Peyer's patch (tissue), 4 donors: Measurements from ENCODE around the gene OLIG1. TPM values are rescaled to one million over a fixed set of nuclear protein-coding genes. Genes with fewer than 3 reads are reported as not detected.
A peak's percentile ranks its signal among the peaks of the same experiment; 100 is the strongest.

Experiments
- DNase-seq, 3 donors: peaks; one replicate each; pipeline ENCODE4 v3.0.0-alpha.2; 2017 to 2019
- H3K27ac ChIP-seq, 4 donors: fragments of 200-600 bp; sonication (generic); one replicate each; pipeline ENCODE4 v1.5.1; 2016 to 2019
- H3K27me3 ChIP-seq, 2 donors: fragments of 200-600 bp; sonication (generic); one replicate each; pipeline ENCODE4 v1.5.1; 2019
- H3K36me3 ChIP-seq, 3 donors: fragments of 200-600 bp; sonication (generic); one replicate each; pipeline ENCODE4 v1.5.1; 2016 to 2019
- H3K4me1 ChIP-seq, 4 donors: fragments of 200-600 bp; sonication (generic); one replicate each; pipeline ENCODE4 v1.5.1; 2016 to 2019
- H3K4me3 ChIP-seq, 4 donors: fragments of 200-600 bp; sonication (generic); 1 replicate in 3 of 4; 2 replicates in 1 of 4; pipeline ENCODE4 v1.5.1; 2016 to 2019; ENCODE audit warnings: mild to moderate bottlenecking in 1 of 4
- H3K9me3 ChIP-seq, 4 donors: fragments of 200-600 bp; sonication (generic); one replicate each; pipeline ENCODE4 v1.5.1; 2016 to 2019; ENCODE audit warnings: mild to moderate bottlenecking in 1 of 4
- POLR2A ChIP-seq, 2 donors: fragments of 450-650 bp; IDR thresholded peaks; one replicate each; pipeline ENCODE4 v1.5.1; 2017; ENCODE audit warnings: antibody characterized with exemption in 2 of 2, mild to moderate bottlenecking in 2 of 2, moderate library complexity in 2 of 2
- total RNA-seq, 4 donors: library from RNA; depleted of rRNA; stranded (reverse); fragments of >200 nt; gene quantifications; one replicate each; pipeline ENCODE4 v1.1.0, GENCODE V29; 2016
- TF ChIP-seq, protein P1 (sequence below), 6 experiments: fragments of 450-650 bp in 4 of 6; fragments of 200-600 bp in 2 of 6; sonication (generic) in 1 of 6; IDR thresholded peaks; one replicate each; pipeline ENCODE4 v1.5.1; 2017 to 2019; ENCODE audit warnings: antibody characterized with exemption in 6 of 6, mild to moderate bottlenecking in 3 of 6, moderate library complexity in 1 of 6

OLIG1 gene
- total RNA-seq, 4 donors from 2014 or later = not detected

DNA sequence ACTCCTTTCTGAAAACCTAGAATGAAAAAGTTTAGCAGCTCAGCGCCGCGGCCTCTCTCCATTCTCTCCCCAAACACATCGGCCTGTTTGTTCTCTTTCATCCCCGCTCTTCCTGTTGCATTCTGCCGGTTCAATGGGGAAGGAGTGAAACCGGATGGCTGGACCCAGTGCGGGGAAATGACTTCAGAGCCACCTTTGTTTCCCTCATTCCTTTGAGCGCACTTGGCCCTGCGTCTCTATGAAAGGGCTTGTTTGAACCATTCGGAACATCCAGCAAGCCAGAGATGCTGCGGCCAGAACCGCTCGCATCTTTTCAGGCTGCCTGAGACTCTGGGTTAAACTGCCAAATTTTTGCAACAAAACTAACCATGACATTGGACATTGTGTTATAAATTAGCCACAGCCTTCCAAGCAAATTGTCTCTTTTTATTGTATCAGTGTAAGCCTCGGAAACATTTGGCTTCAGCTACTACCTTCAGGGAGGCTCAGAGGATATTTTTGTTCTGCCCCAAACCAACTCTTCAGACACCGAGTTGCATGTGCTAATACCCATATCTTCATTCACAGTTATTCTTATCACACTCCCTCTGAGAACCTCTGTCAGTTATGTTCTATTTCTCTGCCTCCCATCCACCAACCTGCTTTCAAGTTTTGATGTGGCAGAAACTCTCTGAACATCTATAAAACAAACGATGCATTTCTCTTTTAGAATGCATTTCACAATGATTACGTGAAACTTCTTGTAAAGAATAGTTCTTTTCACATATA, 5.1 kb upstream of the OLIG1 start:
- DNase-seq = no peak
- peaks cover 0 to 6% (median 3%) of the 10 kb centered on the region in 4 donors for H3K9me3 ChIP-seq
- no peak for TF ChIP-seq POLR2A (IDR thresholded peaks at IDR 0.05)
- TF ChIP-seq, protein P1, sequence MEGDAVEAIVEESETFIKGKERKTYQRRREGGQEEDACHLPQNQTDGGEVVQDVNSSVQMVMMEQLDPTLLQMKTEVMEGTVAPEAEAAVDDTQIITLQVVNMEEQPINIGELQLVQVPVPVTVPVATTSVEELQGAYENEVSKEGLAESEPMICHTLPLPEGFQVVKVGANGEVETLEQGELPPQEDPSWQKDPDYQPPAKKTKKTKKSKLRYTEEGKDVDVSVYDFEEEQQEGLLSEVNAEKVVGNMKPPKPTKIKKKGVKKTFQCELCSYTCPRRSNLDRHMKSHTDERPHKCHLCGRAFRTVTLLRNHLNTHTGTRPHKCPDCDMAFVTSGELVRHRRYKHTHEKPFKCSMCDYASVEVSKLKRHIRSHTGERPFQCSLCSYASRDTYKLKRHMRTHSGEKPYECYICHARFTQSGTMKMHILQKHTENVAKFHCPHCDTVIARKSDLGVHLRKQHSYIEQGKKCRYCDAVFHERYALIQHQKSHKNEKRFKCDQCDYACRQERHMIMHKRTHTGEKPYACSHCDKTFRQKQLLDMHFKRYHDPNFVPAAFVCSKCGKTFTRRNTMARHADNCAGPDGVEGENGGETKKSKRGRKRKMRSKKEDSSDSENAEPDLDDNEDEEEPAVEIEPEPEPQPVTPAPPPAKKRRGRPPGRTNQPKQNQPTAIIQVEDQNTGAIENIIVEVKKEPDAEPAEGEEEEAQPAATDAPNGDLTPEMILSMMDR (IDR thresholded peaks at IDR 0.05) = no peak
- peaks cover 0 to 1% (median 0%) of the 10 kb centered on the region in 4 donors for H3K4me1 ChIP-seq
- no peak overlapping the region for H3K4me3 ChIP-seq
- H3K27me3 ChIP-seq = peaks cover 0 to 11% of the 10 kb centered on the region in 2 donors
- H3K36me3 ChIP-seq = no peaks in the 10 kb centered on the region
- H3K27ac ChIP-seq = no peak overlapping the region

DNA sequence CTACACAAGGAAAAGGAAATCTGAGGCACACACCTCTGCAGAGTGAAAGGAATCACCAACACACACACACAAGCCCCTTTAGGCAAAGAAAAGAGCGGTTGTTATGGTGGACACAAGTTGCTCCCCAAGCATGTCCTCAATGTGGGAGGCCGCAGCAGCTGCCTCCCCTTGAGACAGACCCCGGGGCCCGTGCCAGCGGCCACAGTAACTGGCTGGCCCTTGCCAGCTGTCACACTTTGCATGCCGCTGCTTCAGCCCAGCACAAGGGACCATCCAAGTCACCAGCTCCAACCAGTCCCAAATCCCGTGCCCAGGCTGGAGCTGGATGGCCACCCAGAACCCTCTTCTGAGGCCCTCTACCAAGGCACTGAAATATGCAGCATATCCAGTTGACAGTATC, 2.9 kb upstream of the OLIG1 start:
- TF ChIP-seq POLR2A (IDR thresholded peaks at IDR 0.05) = no peak
- TF ChIP-seq, protein P1 (IDR thresholded peaks at IDR 0.05) = no peak
- peaks cover 0 to 11% (median 3%) of the 10 kb centered on the region in 4 donors for H3K9me3 ChIP-seq
- DNase-seq = no peak
- peaks cover 0 to 25% of the 10 kb centered on the region in 2 donors for H3K27me3 ChIP-seq
- H3K36me3 ChIP-seq = no peaks in the 10 kb centered on the region
- H3K27ac ChIP-seq = no peak overlapping the region
- peaks cover 0 to 22% (median 6%) of the 10 kb centered on the region in 4 donors for H3K4me1 ChIP-seq
- no peak overlapping the region for H3K4me3 ChIP-seq

DNA sequence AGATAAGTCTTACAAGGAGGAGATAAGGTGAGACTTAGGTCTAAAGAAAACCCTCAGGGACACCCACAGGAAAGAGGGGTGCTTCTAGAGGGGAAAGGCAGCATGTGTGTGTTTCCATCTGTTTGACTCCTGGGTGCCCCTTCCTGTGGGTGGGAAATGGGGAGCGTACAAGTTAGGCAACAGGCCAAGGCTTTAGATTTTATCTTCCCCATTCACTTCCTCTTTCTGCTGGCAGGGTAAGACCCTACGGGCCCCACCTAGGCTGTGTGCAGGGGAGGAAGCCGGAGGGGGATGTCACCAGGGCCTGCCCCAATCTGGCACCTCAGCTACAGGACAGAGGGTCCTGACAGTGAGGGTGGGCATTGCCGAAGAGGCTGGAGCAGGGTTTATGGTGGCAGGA, 2.5 kb upstream of the OLIG1 start:
- Histone ChIP-seq H3K27me3 (peaks cover 0 to 25% of the 10 kb centered on the region in 2 donors), H3K9me3 (peaks cover 0 to 11% (median 3%) of the 10 kb centered on the region in 4 donors), H3K27ac (no peak overlapping the region), H3K4me3 (no peak overlapping the region), H3K4me1 (peaks cover 0 to 25% (median 6%) of the 10 kb centered on the region in 4 donors), H3K36me3 (no peaks in the 10 kb centered on the region)
- no peak for DNase-seq
- TF ChIP-seq POLR2A (IDR thresholded peaks at IDR 0.05) = no peak
- TF ChIP-seq, protein P1 (IDR thresholded peaks at IDR 0.05) = no peak

DNA sequence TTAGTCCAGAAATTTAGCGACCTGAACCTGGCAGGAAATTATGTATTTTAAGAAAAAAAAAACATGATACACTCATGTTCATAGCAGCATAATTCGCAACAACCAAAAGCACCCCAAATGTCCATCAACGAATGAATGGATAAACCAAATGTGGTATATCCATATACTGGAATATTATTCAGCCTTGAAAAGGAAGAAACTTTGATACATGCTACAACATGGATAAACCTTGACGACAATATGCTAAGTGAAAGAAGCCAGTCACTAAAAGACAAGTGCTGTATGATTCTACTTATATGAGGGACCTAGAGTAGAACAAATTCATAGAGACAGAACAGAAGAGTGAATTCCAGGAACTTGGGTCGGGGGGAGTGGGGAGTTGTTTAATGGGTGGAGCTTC, 698 bp upstream of the OLIG1 start:
- TF ChIP-seq POLR2A (IDR thresholded peaks at IDR 0.05) = no peak
- TF ChIP-seq, protein P1 (IDR thresholded peaks at IDR 0.05) = no peak
- Histone ChIP-seq H3K9me3 (peaks cover 0 to 11% (median 3%) of the 10 kb centered on the region in 4 donors), H3K4me3 (no peak overlapping the region)

GRCh38 chr21:33069645-33069993, 322 bp upstream of the OLIG1 start:
- Histone ChIP-seq H3K9me3 (peaks cover 0 to 11% (median 3%) of the 10 kb centered on the region in 4 donors), H3K36me3 (no peaks in the 10 kb centered on the region), H3K4me3 (peak overlapping the region in 3 of 4 donors; percentile 31 to 47 (median 35)), H3K4me1 (peaks cover 0 to 25% (median 6%) of the 10 kb centered on the region in 4 donors), H3K27me3 (peaks cover 0 to 32% of the 10 kb centered on the region in 2 donors), H3K27ac (no peak overlapping the region)
- DNase-seq = no peak
- TF ChIP-seq POLR2A (IDR thresholded peaks at IDR 0.05) = no peak
- TF ChIP-seq, protein P1 (IDR thresholded peaks at IDR 0.05) = no peak

More for the DNA sequence above, 698 bp upstream of the OLIG1 start:
- H3K36me3 ChIP-seq = no peaks in the 10 kb centered on the region
- peaks cover 0 to 25% (median 6%) of the 10 kb centered on the region in 4 donors for H3K4me1 ChIP-seq
- no peak for DNase-seq
- no peak overlapping the region for H3K27ac ChIP-seq
- peaks cover 0 to 32% of the 10 kb centered on the region in 2 donors for H3K27me3 ChIP-seq
